BJ (cell line): ENCODE results near the gene MUC2. TPM values are rescaled to one million over a fixed set of nuclear protein-coding genes. Genes with fewer than 3 reads are reported as not detected.

Experiments used
- CTCF ChIA-PET: fragments of 350-600 bp; formaldehyde crosslinking; extraction: SDS; loops from one replicate; lab custom pipeline; 2021; ENCODE audit warnings: antibody characterized with exemption, inconsistent platforms; lab: Yijun Ruan, JAX
- POLR2A ChIA-PET: fragments of 300-600 bp; sonication (Branson Sonifier 250); formaldehyde crosslinking; extraction: SDS; loops from one replicate; lab custom pipeline; 2021; ENCODE audit warnings: antibody characterized with exemption; lab: Charles Lee
- DNase-seq: peaks from one replicate; pipeline ENCODE4 v3.0.0-alpha.2; 2011; ENCODE audit warnings: low read depth
- H3K27me3 ChIP-seq: 2 replicates; pipeline ENCODE4 v1.6.0; 2011; ENCODE audit warnings: low read length; ENCODE audit not compliant: control insufficient read depth, insufficient read depth
- H3K36me3 ChIP-seq: 2 replicates; pipeline ENCODE4 v1.5.1; 2011; ENCODE audit warnings: low read length; ENCODE audit not compliant: control insufficient read depth, insufficient read depth
- H3K4me3 ChIP-seq: 2 replicates; pipeline ENCODE4 v1.5.1; 2011; ENCODE audit warnings: low read depth, mild to moderate bottlenecking, control low read depth, low read length
- CTCF ChIP-seq: IDR thresholded peaks from 2 replicates; pipeline ENCODE4 v1.5.1; 2011; ENCODE audit warnings: low read depth, mild to moderate bottlenecking, control low read depth, inconsistent platforms, low read length, moderate library complexity; ENCODE audit not compliant: insufficient read depth
- polyA plus RNA-seq: library from polyadenylated mRNA; depleted of rRNA; stranded (reverse); fragments of >200 nt; gene quantifications from 2 replicates; pipeline ENCODE4 v1.2.3, GENCODE V29; 2011

The MUC2 gene
- polyA plus RNA-seq, 1 experiment, result not detected

GRCh38 chr11:1069740-1070139 is 4.9 kb upstream of the MUC2 start:
- no peak overlapping the region for H3K4me3 ChIP-seq
- no peak for DNase-seq
- ChIA-PET POLR2A (no interaction called here), CTCF (no interaction called here)
- no peaks in the 10 kb centered on the region for H3K36me3 ChIP-seq
- no peak for TF ChIP-seq CTCF
- H3K27me3 ChIP-seq, result 0 out of 2 replicates have a peak, but pooled peaks cover 1% of the 10 kb centered on the region

DNA sequence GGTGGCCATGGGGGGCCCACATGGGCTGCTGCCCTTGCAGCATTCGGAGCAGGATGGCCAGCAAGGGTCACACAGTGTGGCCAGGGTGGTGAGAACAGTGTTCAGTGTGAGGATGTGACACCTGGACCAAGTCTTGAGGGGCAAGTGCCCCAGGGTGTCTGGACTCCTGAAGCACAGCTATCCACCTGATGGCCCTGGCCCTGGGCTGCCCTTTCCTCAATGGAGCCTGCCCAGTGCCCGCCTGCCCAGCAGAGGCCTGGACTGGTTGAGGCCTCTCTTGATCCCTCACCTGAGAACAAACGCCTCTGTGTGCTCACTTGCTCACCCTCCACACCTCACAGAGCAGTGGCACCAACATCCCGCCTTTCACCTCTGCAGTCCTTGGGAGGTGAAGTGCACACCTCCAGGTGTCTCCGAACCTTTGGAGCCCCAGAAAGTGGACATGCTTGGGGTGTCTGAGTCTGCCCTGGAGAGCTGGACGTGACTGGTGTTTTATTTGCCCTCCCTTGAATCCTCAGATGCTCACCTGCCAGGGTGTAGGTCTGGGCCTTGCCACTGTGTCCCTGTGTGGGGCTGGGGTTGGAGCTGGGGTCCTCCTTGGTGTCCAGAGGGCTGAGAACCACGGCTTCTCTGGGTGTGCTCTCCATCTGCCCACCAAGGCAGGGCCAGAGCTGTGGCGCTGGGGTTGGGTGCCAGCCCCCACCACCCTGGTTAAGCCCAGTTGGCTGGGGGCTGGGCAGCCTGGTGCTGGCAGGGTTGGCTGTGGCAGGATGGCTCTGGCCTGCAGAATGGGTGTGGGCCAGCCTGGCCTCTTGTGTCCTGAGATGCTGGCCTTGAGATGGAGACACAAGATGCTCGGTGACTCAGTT is 3.8 kb upstream of the MUC2 start:
- ChIA-PET POLR2A (no interaction called here), CTCF (no interaction called here)
- DNase-seq, result no peak
- no peak for TF ChIP-seq CTCF
- Histone ChIP-seq H3K36me3 (no peaks in the 10 kb centered on the region), H3K27me3 (0 out of 2 replicates have a peak, but pooled peaks cover 1% of the 10 kb centered on the region), H3K4me3 (no peak overlapping the region)

GRCh38 chr11:1071571-1072115 is 3.0 kb upstream of the MUC2 start:
- ChIA-PET CTCF (no interaction called here), POLR2A (no interaction called here)
- no peak for TF ChIP-seq CTCF
- Histone ChIP-seq H3K27me3 (0 out of 2 replicates have a peak, but pooled peaks cover 1% of the 10 kb centered on the region), H3K36me3 (no peaks in the 10 kb centered on the region), H3K4me3 (no peak overlapping the region)
- DNase-seq, result no peak

GRCh38 chr11:1072116-1072820 is 2.4 kb upstream of the MUC2 start:
- DNase-seq, result no peak
- ChIA-PET CTCF (no interaction called here), POLR2A (no interaction called here)
- H3K4me3 ChIP-seq, result no peak overlapping the region
- 0 out of 2 replicates have a peak, but pooled peaks cover 1% of the 10 kb centered on the region for H3K27me3 ChIP-seq
- H3K36me3 ChIP-seq, result no peaks in the 10 kb centered on the region
- no peak for TF ChIP-seq CTCF

DNA sequence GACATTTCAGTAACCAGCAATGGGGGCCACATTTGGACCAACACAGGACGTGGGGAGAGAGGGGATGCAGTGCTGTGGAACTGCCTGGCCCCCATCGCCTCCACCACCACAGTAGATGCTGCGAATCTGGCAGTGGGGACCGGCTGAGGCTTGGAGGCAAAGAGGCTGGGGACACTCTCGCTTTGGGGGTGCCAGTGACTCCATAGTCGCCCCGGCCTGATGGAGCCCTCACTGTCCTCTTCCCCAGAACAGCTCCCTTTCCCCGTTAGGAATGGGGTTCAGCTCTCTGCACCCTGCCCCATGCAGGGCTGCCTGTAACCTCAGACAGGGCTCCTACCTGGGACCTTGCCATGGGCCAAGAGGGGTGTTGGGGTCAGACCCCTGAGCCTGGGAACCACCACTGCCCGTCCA is 1.8 kb upstream of the MUC2 start:
- no peak for TF ChIP-seq CTCF
- ChIA-PET CTCF (no interaction called here), POLR2A (no interaction called here)
- 0 out of 2 replicates have a peak, but pooled peaks cover 1% of the 10 kb centered on the region for H3K27me3 ChIP-seq
- no peak overlapping the region for H3K4me3 ChIP-seq
- no peaks in the 10 kb centered on the region for H3K36me3 ChIP-seq
- DNase-seq, result no peak
